B cell (primary cell): ENCODE results near the gene BSG. TPM values are rescaled to one million over a fixed set of nuclear protein-coding genes. Genes with fewer than 3 reads are reported as not detected.

ENCODE experiments used
- ATAC-seq: fragments of 200-7000 bp; cut with Tn5 transposase; one replicate; pipeline ENCODE4 v1.10.0; 2021; ENCODE audit warnings: low read depth, mild to moderate bottlenecking, moderate number of reproducible peaks, moderate library complexity
- CTCF ChIA-PET: fragments of 350-600 bp; sonication (Branson Sonifier 250); formaldehyde crosslinking; loops from one replicate; lab custom pipeline; 2021; ENCODE audit warnings: antibody characterized with exemption, inconsistent platforms; lab: Charles Lee
- POLR2A ChIA-PET: fragments of 350-600 bp; sonication (Branson Sonifier 250); formaldehyde crosslinking; loops from one replicate; lab custom pipeline; 2021; ENCODE audit warnings: antibody characterized with exemption; lab: Charles Lee
- DNase-seq: peaks from one replicate; pipeline ENCODE4 v3.0.0; 2013
- H2AFZ ChIP-seq: 2 replicates; pipeline ENCODE4 v1.6.1; 2012; ENCODE audit warnings: mild to moderate bottlenecking, low read depth, low read length; ENCODE audit not compliant: insufficient read depth, poor library complexity, severe bottlenecking
- H3K27ac ChIP-seq, 2 donors: 1 replicate in 1 of 2; 2 replicates in 1 of 2; pipeline ENCODE4 v1.5.1; 2012 to 2013; ENCODE audit warnings: low read length in 2 of 2, mild to moderate bottlenecking in 2 of 2, moderate library complexity in 1 of 2
- H3K27me3 ChIP-seq, 4 experiments: fragments of 200-600 bp in 1 of 4; sonication (generic) in 1 of 4; replicated peaks in 1 of 4; 1 replicate in 2 of 4; 2 replicates in 2 of 4; pipeline versions ENCODE4 v1.6.1 to v1.7.0; 2013 to 2016; ENCODE audit warnings: low read length in 3 of 4, mild to moderate bottlenecking in 2 of 4, mixed read lengths in 1 of 4, moderate library complexity in 1 of 4; ENCODE audit not compliant: insufficient read depth in 4 of 4, control insufficient read depth in 3 of 4; ENCODE audit errors: control extremely low read depth in 1 of 4
- H3K36me3 ChIP-seq, 2 experiments: replicated peaks in 1 of 2; 1 replicate in 1 of 2; 2 replicates in 1 of 2; pipeline versions ENCODE4 v1.6.1 to v1.7.1; 2013; ENCODE audit warnings: low read length in 1 of 2; ENCODE audit not compliant: insufficient read depth in 2 of 2, control insufficient read depth in 1 of 2; ENCODE audit errors: control extremely low read depth in 1 of 2, extremely low read depth in 1 of 2
- H3K4me1 ChIP-seq, 2 donors: fragments of 200-600 bp in 1 of 2; sonication (generic) in 1 of 2; 1 replicate in 1 of 2; 2 replicates in 1 of 2; pipeline versions ENCODE4 v1.5.1 to v1.6.1; 2013 to 2017; ENCODE audit warnings: low read length in 2 of 2; ENCODE audit not compliant: control insufficient read depth in 2 of 2, insufficient read depth in 2 of 2
- H3K4me2 ChIP-seq: replicated peaks from 2 replicates; pipeline ENCODE3; 2012; ENCODE audit warnings: mild to moderate bottlenecking, low read depth, low read length; ENCODE audit not compliant: poor library complexity, severe bottlenecking
- H3K4me3 ChIP-seq, 5 experiments: fragments of 200-600 bp in 1 of 5; sonication (generic) in 1 of 5; 1 replicate in 3 of 5; 2 replicates in 2 of 5; pipeline versions ENCODE4 v1.5.1 to v1.7.0; 2011 to 2016; ENCODE audit warnings: low read length in 4 of 5, mild to moderate bottlenecking in 4 of 5, low read depth in 2 of 5, control low read depth in 1 of 5, moderate library complexity in 1 of 5; ENCODE audit not compliant: insufficient read depth in 1 of 5; ENCODE audit errors: control extremely low read depth in 1 of 5, extremely low read depth in 1 of 5
- H3K79me2 ChIP-seq: fragments of 200-600 bp; sonication (generic); one replicate; pipeline ENCODE4 v1.6.0; 2016; ENCODE audit warnings: low read length; ENCODE audit not compliant: control insufficient read depth, insufficient read depth
- H3K9ac ChIP-seq: fragments of 200-600 bp; sonication (generic); 2 replicates; pipeline ENCODE4 v1.6.1; 2017; ENCODE audit warnings: mild to moderate bottlenecking, low read length, moderate library complexity
- H3K9me3 ChIP-seq, 3 donors: one replicate each; pipeline versions ENCODE4 v1.6.1 to v1.7.1; 2013; ENCODE audit warnings: low read length in 2 of 3; ENCODE audit not compliant: control insufficient read depth in 2 of 3, insufficient read depth in 1 of 3; ENCODE audit errors: control extremely low read depth in 1 of 3
- H4K20me1 ChIP-seq: 2 replicates; pipeline ENCODE4 v1.6.0; 2012; ENCODE audit warnings: mild to moderate bottlenecking, low read length; ENCODE audit not compliant: insufficient read depth, control insufficient read depth, poor library complexity, severe bottlenecking
- H3K27ac Mint-ChIP-seq: one replicate; pipeline ENCODE4 v1.8.0; 2021; ENCODE audit warnings: mixed read lengths
- H3K27me3 Mint-ChIP-seq: one replicate; pipeline ENCODE4 v1.8.0; 2021; ENCODE audit warnings: mixed read lengths
- H3K4me1 Mint-ChIP-seq: one replicate; pipeline ENCODE4 v1.8.0; 2021; ENCODE audit warnings: mixed read lengths
- H3K4me3 Mint-ChIP-seq: one replicate; pipeline ENCODE4 v1.8.0; 2021; ENCODE audit warnings: mixed read lengths
- H3K9me3 Mint-ChIP-seq: one replicate; pipeline ENCODE4 v1.8.0; 2022; ENCODE audit warnings: mixed read lengths; ENCODE audit not compliant: insufficient read depth
- EZH2 ChIP-seq: IDR thresholded peaks from 2 replicates; pipeline ENCODE4 v1.6.1; 2012; ENCODE audit warnings: borderline replicate concordance, low read depth, mild to moderate bottlenecking, moderate library complexity, low read length; ENCODE audit not compliant: insufficient read depth, poor library complexity, severe bottlenecking
- WGBS: methylation state at CpG from one replicate; pipeline ENCODE4 v1.1.5; 2013; ENCODE audit warnings: missing lambda C conversion rate; ENCODE audit not compliant: insufficient coverage; 5-methylcytosine and 5-hydroxymethylcytosine counted together
- intact Hi-C: fragments of 100-400 bp; cut with micrococcal nuclease; formaldehyde crosslinking; loops from one replicate; pipeline ENCODE4 v1.10.0; 2022
- polyA plus RNA-seq: library from polyadenylated mRNA; depleted of rRNA; stranded (reverse); fragments of >200 nt; gene quantifications from 2 replicates; pipeline ENCODE4 v1.2.3, GENCODE V29; 2012
- total RNA-seq, 2 donors: library from RNA; stranded (reverse); fragments of 120-200 nt in 1 of 2; gene quantifications; 1 replicate in 1 of 2; 2 replicates in 1 of 2; pipeline versions ENCODE4 v1.2.3 to v1.2.4, GENCODE V29; 2013 to 2022
- TF ChIP-seq, protein P1 (sequence below): fragments of 200-600 bp; IDR thresholded peaks from one replicate; pipeline ENCODE4 v1.8.0; 2022; ENCODE audit warnings: antibody characterized with exemption, mild to moderate bottlenecking

The BSG gene
- total and polyA plus RNA-seq, 2 donors (not counting 1 experiment from before 2014, with no cell fraction given), result 82.1 to 131 TPM

DNA sequence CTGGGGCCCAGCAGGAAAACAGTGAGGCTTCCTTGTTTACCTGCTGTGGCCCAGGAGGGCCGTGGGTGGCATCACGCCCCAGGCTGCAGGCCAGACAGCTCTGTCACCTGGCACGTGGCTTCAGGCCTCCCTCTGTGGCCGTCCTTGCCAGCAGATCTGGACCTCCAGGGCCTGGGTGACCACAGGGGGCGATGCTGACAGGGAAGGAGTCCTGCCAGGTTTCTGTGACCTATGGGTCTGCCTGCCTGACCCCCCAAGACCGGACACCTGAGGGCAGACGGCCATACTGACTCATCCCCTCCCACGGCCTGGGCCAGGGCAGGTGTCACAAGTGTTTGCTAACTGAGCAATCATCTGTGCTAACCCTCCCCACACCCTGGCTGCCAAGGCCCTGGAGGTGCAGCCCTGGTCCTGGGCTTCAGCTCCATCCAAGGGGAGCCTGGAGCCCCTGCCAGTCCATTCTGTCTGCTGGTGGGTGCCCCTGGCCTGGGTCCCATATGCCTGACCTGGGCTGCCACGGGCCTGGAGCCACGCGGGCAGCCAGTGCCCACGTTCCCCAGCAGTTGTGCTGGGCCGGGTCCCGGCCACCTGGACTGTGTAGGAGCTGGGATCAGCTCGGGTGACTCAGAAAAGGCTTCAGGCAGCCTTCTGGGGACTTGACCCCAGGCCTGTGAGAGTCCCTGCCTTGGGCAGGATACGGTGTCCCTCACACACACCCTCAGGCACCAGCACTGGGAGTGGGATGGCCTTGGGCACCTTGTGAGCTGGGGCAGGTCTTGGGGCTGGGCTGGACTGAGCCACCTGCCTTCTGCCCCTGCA lies 37.2 kb upstream of the BSG start:
- no peak for ATAC-seq
- Histone ChIP-seq H3K27ac (no peak overlapping the region), H3K79me2 (peaks cover 47% of the 10 kb centered on the region), H4K20me1 (peaks cover 60% of the 10 kb centered on the region), H3K36me3 (peaks cover 0 to 23% of the 10 kb centered on the region in 2 experiments), H3K4me2 (no peak overlapping the region), H3K4me1 (peaks cover 12 to 25% of the 10 kb centered on the region in 2 donors), H3K9ac (no peak overlapping the region), H3K4me3 (no peak overlapping the region), H2AFZ (no peak overlapping the region), H3K27me3 (no peaks in the 10 kb centered on the region), H3K9me3 (peaks cover 0 to 3% (median 0%) of the 10 kb centered on the region in 3 donors)
- TF ChIP-seq, protein P1, sequence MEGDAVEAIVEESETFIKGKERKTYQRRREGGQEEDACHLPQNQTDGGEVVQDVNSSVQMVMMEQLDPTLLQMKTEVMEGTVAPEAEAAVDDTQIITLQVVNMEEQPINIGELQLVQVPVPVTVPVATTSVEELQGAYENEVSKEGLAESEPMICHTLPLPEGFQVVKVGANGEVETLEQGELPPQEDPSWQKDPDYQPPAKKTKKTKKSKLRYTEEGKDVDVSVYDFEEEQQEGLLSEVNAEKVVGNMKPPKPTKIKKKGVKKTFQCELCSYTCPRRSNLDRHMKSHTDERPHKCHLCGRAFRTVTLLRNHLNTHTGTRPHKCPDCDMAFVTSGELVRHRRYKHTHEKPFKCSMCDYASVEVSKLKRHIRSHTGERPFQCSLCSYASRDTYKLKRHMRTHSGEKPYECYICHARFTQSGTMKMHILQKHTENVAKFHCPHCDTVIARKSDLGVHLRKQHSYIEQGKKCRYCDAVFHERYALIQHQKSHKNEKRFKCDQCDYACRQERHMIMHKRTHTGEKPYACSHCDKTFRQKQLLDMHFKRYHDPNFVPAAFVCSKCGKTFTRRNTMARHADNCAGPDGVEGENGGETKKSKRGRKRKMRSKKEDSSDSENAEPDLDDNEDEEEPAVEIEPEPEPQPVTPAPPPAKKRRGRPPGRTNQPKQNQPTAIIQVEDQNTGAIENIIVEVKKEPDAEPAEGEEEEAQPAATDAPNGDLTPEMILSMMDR, result no peak
- TF ChIP-seq EZH2, result no peak
- H3K27ac Mint-ChIP-seq, result no peak overlapping the region
- ChIA-PET POLR2A (no interaction called here), CTCF (interaction anchor here (0.9 kb wide), 1 partner anchor 19 kb away, joined by 3 read pairs; no protein-coding TSS in a partner anchor)
- peaks cover 12% of the 10 kb centered on the region for H3K4me1 Mint-ChIP-seq
- 91% methylated on average over 15 of the region's 16 CpGs for WGBS
- peak; percentile 16 for DNase-seq
- intact Hi-C loops, result no loop called here
- no peak overlapping the region for H3K4me3 Mint-ChIP-seq
- no peaks in the 10 kb centered on the region for H3K27me3 Mint-ChIP-seq
- no peaks in the 10 kb centered on the region for H3K9me3 Mint-ChIP-seq
